ENCODE data around the gene PCNA.
"Not testable (repeated sequence)": the region's sequence is repeated elsewhere in the genome, so short reads cannot be mapped to it uniquely, and the experiment has no call there.

The PCNA gene

DNA sequence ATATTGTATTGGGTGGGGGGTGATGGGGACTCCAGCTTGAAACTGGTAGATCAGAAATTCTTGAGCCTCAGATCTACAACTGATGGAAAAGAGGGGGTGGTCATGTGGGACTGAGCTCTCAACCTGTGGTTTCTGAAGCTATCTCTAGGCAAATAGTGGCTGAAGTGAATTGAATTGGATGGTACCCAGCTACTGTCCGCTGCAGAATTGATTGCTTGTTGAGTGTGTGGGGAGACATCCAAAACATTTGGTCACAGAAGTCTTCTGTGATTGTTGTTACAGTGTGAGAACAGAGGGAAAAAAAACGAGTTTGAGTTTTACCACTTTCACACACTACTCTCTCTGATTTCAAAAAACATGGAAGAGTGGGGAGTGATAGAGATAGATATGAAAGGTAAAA is 21.9 kb upstream of the PCNA start:
- peak; percentile 71 for DNase-seq

DNA sequence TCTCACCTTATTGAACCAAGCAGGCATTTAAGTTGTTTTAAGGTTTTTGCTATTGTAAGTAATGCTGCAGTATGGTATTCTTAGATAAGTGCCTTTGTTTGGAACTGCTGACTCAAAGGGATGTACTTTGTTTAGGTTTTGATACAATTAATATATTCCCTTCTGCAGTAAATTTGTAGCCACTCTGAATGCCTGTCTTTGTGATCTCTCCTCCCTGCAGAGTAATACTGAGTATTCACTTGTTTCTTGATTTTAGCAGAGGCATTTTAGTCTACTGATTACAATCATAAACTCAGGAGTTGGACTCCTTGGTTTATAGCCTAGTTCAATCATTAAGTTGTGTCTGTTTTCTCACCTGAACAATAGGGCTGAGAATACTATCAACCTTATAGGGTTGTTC is 20.4 kb upstream of the PCNA start:
- no peak for DNase-seq

DNA sequence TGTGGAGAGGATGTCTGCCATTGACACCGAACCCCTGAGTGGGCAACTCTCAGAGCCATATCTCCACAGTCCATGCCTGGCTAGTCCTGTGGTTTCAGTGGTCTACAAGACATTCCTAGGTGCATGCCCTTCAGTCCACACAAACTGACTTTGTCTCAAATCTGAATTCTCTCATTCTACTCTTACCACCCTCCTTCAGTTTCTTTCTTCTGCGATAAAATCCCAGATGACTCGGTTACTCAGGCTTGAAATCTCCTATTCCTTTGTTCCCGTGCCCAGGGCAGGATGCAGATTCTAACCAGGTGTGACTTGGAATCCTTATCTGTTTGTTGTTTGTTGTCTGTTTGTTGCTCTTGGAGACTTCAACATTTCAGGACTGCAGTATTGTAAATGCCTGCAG is 16.3 kb upstream of the PCNA start:
- no peak for DNase-seq

DNA sequence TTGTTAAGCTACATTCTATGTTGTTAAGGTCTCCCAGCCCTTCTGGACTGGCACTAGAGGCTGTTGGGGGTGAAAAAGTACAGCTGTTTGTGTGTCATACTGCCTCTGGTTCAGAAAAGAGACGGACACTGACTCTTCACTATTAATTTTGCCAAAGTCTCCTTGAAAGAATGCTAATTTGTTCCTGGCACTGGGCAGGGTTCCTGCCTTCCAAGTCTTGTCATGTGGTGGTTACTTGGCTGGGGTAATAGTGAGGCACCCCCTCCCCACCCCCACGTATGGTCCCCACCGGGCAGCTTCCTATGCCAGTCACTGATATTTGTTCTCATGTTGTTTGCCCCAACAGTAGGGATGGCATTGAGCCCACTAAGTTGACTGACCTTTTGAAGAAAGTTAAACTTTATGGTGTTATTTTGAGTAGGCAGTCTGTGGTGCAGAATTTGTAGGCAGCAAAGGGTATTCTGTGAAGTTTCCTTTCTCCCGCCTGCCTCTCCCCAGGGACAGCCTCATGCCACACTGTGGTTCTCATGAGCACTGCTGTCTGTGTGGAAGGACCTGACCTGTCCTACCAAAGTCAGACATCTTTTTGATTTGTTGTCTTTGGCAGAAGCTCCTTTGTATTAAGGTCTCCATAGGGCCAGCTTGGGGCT is 15.7 kb upstream of the PCNA start:
- DNase-seq, result peak; percentile 67

DNA sequence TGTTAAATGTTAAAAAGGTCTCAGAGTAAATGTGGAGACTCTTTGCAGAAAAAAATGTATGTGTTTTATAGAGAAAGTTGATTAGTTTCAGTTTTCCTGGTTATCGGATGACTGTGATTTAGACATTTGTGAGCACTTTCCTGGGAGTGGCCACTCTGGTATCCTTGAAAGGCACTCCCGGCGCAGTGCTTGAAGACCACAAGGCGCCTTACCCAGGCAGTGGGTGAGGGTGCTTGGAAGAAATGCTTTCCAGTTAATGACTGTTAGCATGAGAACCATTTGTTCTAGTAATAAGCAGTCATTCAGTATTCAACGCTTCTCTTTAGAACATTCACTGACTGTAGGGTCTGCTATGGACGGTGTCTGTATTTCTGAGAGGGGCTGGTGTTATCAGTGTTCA is 14.2 kb upstream of the PCNA start:
- DNase-seq, result no peak

DNA sequence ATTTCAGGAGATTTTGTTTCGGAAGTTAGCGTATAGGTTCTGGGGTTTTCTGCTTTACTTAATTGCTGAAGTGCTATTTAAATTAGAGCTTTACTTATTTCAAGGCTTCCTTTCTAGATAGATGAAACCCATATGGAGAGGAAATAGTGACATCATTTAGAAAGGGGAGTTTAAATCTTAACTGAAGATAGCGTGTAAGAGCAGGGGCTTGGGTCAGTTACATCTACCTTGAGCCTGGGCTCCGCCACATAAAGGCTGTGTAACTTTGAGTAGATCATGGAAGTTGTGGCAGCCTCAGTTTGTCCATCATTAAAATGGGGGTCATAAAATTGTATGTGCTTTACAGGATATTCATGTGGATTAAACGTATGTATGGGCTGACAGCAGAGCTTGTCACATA is 11.7 kb upstream of the PCNA start:
- no peak for DNase-seq

DNA sequence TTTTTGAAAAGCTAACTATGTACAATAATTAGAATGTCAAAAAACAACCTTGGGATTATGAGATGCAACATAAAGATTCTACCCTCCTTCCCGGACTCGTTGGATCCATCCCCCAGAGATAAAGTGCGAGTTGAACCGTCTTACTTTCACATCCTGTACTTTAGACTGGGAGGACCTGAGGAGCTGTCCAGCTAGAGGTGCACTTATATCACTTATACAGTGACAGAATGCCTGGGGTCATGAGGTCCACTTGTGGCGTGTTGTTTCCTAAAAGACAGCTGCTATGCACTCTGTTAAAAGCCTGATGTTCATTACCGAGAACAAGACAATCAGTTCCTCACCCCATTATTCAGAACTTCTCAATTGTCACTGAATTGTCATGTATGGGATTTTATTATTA is 9.1 kb upstream of the PCNA start:
- no peak for DNase-seq

DNA sequence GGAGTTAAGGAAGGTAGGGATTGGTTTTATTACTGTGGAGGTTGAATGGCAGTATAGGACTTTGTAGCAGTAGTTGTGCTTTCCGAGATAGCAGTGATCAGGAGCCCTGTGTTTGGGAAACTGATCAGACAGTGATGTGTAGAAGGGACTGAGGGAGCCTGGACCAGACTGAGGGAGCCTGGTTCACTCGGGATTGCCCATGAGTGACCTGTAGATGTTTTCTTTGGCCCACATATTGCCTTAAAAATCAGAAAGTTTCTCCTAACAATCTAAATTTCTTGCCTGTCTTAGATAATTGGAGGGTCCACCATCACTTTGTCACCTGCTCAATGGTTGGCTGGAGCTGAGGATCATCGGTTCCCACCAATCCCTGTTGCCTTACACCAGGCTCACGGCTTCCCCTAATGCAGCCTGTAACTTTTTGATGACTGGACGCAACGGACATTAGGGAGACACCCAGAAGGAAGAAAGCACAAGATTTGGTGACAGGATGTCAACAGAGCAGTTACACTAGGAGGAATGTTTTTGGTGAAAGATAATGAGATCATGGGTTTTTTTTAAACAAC is 8.2 kb upstream of the PCNA start:
- DNase-seq, result no peak

DNA sequence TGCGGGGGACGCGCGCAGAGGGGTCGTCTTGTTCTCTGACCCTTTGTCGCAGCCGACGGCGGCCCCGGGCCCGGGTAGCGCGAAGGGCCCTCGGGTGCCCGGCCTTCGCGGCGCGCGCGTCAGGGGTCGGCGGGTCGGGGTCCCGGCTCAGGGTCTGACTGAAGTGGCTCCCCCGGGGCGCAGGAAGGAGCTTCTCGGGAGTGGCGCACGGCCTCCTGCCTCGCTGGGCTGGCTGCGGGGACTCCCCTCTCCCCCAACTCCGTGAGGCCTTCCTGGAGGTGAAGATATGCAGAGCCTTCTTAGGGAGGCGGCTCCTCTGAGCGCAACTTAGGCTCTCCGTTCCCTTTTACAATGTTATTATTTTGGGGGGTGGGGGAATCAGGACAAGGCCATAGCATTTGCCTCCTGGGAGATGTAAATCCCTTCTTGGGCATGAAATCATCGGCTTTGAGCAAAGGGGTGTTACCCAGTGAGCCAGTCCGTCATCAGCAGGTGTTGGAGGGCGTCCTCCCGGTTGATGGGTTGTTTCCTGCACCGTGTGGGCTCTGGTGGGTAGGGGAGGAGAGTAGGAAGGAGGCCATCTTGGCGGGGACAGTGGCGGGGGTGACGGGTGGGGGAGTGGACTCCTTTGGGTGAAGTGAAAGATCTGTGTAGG is 7.6 kb upstream of the PCNA start:
- peak; percentile 45 for DNase-seq

DNA sequence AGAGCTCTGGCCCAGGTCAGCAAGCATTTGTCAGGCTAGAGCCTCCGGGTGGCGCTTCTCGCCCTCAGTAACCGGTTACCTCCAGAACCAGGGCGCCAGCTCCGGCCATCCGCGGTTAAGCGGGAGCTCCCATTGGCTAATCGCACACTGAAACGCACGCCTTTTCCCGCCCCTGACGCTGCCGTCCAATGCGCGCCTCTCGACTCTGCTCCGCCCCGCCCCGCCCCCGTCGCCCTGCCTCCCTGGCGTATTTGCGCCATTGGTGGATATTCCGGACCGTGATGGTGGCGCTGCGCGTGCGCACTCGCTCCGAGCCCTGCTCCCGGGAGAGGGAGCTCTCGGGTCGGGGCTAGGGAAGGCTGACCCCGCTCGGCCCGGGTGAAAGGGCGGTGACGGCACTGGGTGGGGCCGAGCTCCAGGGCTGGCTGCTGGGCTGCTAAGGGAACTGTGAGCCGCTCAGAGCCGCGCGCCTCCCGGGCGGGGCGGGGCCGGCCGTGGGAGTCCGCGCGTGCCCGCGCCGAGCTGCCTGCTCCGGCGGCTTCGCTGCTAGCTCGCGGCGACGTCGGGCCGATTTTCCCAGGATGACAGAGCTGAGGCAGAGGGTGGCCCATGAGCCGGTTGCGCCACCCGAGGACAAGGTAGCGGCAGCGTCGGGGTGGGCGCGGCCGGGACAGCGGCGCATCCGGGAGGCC is 6.9 kb upstream of the PCNA start, which contains the start of gene CDS2:
Gene CDS2 (plus strand): TSS at position 497 of the 692 bp plus-strand sequence. CDS start 85 bp downstream, at position 582.
- DNase-seq, result peak; percentile 100

DNA sequence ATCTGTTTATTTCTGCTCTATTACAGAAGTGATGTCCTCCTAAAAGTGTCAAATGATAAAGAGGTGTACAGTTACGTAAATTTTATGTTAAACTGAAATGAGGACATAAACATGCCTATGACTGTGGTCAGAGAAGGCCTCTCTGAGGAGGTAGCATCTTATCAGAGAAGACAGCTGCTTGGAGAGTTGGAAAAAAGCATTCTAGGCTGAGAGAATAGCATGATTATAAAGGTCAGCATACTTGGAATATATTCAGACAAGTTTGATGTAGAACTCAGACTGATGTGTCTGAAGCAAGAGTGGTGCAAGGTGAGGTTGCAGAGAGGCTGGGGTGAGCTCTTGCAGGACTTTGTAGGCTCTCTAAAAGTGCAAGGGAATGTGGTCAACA is 3.1 kb upstream of the PCNA start:
- no peak for DNase-seq

DNA sequence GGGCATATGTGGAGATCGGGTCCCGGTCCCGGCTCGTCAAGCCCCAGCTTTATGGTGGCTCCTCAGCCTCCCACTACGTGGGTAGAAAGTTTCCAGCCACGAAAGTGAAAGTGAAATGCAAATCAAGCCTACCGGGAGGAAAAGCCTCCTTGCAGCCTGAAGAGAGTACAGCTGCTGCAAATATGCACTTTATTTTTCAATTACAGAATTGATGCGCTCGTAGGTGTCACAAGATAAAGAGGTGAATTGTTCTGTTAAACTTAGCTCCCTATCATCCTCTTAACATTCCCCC is 373 bp upstream of the PCNA start:
- no peak for DNase-seq

DNA sequence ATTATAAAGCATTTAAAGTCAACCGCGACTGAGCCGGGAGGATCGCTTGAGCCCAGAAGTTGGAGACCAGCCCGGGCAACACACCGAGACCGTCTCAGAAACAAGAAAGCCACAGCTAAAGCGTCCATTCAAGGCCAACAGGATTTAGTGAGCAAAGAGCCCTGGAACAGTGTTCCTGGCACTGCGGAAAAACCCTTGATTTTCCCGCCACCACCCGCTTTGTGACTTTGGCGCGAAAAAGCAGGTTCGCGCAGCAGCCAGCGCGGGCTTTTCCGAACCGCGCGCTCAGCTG is 669 bp downstream of the PCNA start:
- no peak for DNase-seq

DNA sequence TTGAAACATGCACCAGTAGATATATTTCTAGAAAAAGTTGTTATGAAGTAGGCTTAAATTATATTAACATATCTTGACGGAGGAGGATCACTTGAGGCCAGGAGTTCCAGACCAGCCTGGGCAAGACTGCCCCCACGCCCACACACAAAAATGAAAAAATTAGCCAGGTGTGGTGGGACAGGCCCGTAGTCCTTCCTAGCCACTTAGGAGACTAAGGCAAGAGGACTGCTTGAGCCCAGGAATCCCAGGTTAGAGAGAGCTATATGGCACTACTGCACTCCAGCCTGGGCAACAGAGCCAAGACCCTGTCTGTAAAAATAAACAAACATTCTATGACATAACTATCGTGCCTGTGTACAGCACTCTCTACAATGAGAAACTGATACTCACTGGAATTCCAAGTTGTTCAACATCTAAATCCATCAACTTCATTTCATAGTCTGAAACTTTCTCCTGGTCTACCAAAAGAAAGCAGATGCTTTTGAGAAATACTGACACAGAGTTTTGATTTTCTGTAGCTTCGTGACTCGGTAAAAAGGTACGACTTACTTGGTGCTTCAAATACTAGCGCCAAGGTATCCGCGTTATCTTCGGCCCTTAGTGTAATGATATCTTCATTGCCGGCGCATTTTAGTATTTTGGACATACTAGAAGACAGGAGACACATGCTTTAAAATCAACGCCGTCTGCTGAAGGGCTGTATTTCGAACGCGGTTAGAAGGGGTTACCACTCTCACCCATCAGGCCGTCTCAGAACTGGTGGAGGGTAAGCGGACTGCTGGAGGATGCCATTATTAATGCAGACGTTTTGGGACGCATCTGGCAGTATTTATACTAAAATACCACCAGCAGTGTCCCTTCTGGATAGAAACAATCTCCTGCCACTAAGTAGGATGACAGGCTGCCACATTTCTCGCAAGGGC is 1.3 kb downstream of the PCNA start:
- DNase-seq, result no peak

DNA sequence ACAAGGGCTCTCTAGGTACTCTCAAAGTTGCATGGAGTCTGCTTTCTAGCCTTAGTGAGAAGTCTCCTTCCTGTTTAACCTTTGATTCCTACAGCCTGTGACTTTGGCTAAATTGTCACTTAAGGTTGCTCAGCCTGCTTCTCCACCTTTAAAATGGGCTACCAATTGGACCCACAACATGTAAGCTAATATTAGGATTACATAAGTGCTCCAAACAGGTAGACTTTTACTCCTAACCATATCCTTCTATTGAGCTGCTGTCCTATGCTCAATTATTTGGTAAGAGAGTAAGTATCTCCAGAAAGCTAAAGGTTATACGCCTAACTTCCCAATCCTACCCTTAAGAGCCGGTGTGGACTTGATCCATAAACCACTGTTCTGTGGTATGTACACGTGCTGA is 2.9 kb downstream of the PCNA start:
- no peak for DNase-seq

DNA sequence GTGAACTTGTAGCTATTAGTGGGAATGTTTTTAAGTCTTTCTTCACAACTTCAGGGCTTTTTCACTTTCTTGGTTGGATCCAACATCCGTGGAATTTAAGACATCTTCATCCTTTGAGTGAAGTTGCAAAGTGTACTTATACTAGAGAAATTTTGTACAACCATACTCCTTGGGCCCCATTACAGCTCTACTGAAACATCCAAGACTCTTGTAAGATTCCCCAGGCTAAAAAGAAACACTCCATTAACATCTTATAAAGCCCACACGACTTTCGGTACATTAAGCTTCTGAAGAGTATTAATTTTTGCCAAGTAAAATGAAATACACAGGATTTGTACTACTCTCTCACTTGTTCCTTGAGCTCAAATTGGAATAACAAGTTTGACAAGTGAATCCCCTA is 5.4 kb downstream of the PCNA start:
- no peak for DNase-seq

DNA sequence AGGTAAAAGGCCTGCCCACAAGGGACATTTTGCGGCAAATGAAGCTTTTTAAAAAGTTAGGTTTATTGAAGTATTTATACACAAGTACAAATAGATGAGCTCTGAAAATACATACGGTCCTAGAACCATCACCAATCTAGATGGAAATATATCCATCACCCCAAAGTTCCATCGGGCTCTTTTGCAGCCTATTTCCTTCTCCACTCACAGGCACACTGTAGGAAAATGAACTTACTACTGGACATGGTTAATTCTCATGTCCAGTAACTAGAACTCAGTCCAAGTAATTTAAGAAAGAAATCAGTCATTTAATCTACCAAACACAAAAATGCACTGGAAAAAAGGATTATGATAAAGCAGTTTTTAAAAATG is 6.2 kb downstream of the PCNA start:
- no peak for DNase-seq

DNA sequence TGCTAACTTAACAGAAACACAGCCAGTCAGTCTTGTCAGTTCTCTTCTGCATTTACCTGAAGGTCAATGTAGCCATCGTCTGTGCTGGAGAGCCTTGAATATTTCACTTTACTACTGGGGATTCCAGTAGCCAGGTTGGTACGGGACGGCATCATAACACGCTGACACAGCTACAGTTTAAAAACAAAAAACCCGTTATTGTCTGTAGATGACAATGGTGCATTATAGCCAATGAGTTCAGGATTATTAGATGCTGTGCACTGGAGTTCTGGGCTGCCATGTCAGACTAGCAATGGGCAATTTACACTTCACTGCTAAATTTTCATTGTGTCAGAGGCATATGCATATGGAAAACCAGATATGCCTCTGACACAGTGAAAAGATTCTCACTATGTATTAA is 10.5 kb downstream of the PCNA start:
- DNase-seq, result peak; percentile 20

DNA sequence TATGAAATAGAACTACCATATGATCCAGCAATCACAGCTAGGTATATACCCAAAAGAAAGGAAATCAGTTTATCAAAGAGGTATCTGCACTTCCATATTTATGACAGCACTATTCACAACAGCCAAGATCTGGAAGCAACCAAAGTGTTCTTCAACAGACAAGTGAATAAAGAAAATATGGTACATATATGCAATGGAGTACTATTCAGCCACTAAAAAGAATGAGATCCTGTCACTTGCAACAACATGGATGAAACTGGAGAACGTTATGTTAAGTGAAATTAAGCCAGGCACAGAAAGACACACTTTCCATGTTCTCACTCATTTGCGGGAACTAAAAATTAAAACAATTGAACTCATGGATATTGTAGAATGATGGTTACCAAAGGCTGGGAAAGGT is 15.3 kb downstream of the PCNA start:
- DNase-seq, result no peak

DNA sequence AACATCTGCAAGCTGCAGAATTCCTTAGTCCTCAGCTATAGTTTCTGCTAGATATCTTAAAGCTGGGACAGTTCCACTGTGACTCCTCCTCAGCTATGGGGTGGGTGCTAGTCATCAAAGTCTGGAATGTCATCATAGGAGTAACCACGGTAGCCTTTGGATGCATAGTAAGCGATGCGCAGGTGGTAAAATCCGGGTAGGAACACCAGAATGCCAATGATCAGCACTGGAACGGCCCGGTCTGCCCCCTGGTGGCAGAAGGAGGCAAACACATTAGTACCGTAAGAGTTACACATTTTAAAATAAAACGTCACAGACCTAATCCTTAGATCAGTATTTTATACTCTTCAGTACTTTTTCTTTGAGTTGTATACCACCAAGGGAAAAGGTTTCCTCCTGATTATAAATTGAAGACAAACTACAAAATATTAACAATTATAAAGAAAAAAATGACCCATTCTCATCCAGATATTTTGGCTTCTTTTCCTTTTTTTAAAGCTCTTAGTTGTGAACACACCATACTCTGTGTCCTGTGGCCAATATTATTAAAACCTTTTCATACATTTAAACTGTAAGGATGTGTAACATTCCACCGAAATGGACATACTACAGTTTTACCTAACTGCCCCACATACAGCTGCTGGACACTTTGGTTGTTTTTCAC is 18.9 kb downstream of the PCNA start:
- DNase-seq, result peak; percentile 78

DNA sequence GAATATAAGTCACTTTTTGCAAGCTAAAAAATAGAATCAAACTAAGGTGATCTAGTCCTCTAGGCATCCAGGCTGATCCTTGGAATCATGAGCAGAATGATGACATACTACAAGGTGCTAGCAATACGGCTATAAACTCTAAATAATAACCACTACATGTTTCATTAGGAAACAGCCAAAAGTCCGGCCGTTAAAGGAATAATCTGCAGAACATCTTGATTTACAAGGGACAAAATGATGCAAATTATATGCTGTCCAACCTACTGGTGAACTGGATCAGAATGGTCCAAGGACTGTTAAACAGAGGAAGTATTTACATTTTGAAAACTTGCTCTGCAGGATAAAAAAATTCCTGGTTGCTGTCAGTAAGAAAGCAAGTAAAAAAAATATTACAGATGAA is 19.8 kb downstream of the PCNA start:
- not testable (repeated sequence) for DNase-seq

DNA sequence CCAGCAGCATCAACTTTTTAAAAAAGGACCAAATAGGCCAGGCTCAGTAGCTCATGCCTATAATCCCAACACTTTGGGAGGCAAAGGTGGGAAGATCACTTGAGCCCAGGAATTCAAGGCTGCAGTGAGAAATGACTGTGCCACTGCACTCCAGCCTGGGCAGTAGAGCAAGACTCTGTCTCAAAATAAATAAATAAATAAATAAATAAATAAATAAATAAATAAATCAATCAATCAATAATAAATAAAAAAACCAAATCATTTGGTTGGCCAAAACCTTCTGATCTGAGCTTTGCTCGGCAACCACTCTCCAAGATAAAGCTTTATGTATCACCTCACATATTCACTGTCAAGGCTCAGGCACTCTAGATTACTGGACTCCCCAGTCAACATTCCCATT is 20.7 kb downstream of the PCNA start:
- DNase-seq, result not testable (repeated sequence)

DNA sequence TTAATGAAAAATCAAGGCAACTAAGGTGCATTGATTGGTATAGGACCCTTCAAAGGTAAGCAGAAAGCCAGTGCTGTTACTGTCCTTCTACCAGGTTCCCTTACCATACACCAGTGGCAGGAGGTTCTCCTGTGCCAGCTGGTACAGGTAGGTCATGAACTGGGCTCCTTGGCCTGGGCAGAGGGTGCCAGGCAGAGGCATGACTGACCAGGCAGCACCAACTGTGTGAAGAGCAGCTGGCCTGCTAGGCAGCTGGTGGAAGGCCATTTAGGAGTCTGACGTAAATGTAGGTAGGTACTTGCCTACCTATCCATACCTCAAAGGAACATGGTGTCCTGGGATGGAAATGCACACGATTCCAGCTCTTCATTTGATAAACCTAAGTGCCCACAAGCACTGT is 23.3 kb downstream of the PCNA start:
- no peak for DNase-seq
